ENCODE measurements around the gene COLEC12. TPM values are rescaled to one million over a fixed set of nuclear protein-coding genes. Genes with fewer than 3 reads are reported as not detected.
A peak's percentile ranks its signal among the peaks of the same experiment; 100 is the strongest.
"Not testable (repeated sequence)": the region's sequence is repeated elsewhere in the genome, so short reads cannot be mapped to it uniquely, and the experiment has no call there.

The COLEC12 gene
- total RNA-seq, 1 donor from 2014 or later = 13.5 TPM

GRCh38 chr18:293536-293935 is 207.0 kb downstream of the COLEC12 start:
- no peak for DNase-seq (ENCODE audit: low read depth, low spot score)

- DNase-seq (ENCODE audit: low read depth, low spot score) = no peak
These were observed 208.2 kb downstream of the COLEC12 start for GRCh38 chr18:292271-292670.

- not testable (repeated sequence) for DNase-seq (ENCODE audit: low read depth, low spot score)
These were observed 210.5 kb downstream of the COLEC12 start for GRCh38 chr18:289970-290369.

- DNase-seq (ENCODE audit: low read depth, low spot score) = no peak
These were observed 211.5 kb downstream of the COLEC12 start for GRCh38 chr18:289026-289425.

GRCh38 chr18:286515-287310 is 213.8 kb downstream of the COLEC12 start:
- DNase-seq (ENCODE audit: low read depth, low spot score) = no peak

GRCh38 chr18:285817-286216 is 214.7 kb downstream of the COLEC12 start:
- DNase-seq (ENCODE audit: low read depth, low spot score) = no peak

GRCh38 chr18:275486-275885 is 225.0 kb downstream of the COLEC12 start:
- no peak for DNase-seq (ENCODE audit: low read depth, low spot score)

- DNase-seq (ENCODE audit: low read depth, low spot score) = no peak
These were observed 226.2 kb downstream of the COLEC12 start for GRCh38 chr18:274313-274712.

- no peak for DNase-seq (ENCODE audit: low read depth, low spot score)
These were observed 227.0 kb downstream of the COLEC12 start for GRCh38 chr18:273525-273924.

GRCh38 chr18:272650-273049 is 227.9 kb downstream of the COLEC12 start:
- no peak for DNase-seq (ENCODE audit: low read depth, low spot score)

- DNase-seq (ENCODE audit: low read depth, low spot score) = no peak
These were observed 230.9 kb downstream of the COLEC12 start for GRCh38 chr18:269480-270095.

- DNase-seq (ENCODE audit: low read depth, low spot score) = peak; percentile 71
These were observed 232.6 kb downstream of the COLEC12 start, which contains the start of gene THOC1 for GRCh38 chr18:267688-268552. TSS of gene THOC1 (minus strand) at chr18:268047. CDS start at chr18:268019, 28 bp downstream.

- DNase-seq (ENCODE audit: low read depth, low spot score) = no peak
These were observed 233.2 kb downstream of the COLEC12 start for GRCh38 chr18:267380-267687.

Other genes starting within 250 kb of the COLEC12 start
- 25.3 and 50.6 TPM in 2 replicates for gene THOC1, start 232.7 kb downstream of the COLEC12 start, total RNA-seq
- not detected in 2 replicates for gene CETN1, start 79.7 kb upstream of the COLEC12 start, total RNA-seq
- not detected in 2 replicates for gene CLUL1, start 96.3 kb upstream of the COLEC12 start, total RNA-seq
- 48.0 and 58.9 TPM in 2 replicates for gene TYMS, start 157.0 kb upstream of the COLEC12 start, total RNA-seq
- gene ENOSF1, start 211.9 kb upstream of the COLEC12 start, total RNA-seq = 23.2 and 28.9 TPM in 2 replicates

Data from pulmonary artery endothelial cell (primary cell).